Lower leg skin (tissue), 3 donors: Measurements from ENCODE around the gene GSTM4.

ENCODE experiments used
- POLR2A ChIP-seq, 2 donors: fragments of 450-650 bp; IDR thresholded peaks; one replicate each; pipeline ENCODE4 v1.6.1; 2016 to 2017; ENCODE audit warnings: antibody characterized with exemption in 2 of 2, mild to moderate bottlenecking in 1 of 2, moderate library complexity in 1 of 2
- TF ChIP-seq, protein P1 (sequence below), 3 donors: fragments of 450-650 bp; IDR thresholded peaks; one replicate each; pipeline ENCODE4 v1.5.1; 2016; ENCODE audit warnings: antibody characterized with exemption in 3 of 3, mild to moderate bottlenecking in 3 of 3, moderate library complexity in 2 of 3

DNA sequence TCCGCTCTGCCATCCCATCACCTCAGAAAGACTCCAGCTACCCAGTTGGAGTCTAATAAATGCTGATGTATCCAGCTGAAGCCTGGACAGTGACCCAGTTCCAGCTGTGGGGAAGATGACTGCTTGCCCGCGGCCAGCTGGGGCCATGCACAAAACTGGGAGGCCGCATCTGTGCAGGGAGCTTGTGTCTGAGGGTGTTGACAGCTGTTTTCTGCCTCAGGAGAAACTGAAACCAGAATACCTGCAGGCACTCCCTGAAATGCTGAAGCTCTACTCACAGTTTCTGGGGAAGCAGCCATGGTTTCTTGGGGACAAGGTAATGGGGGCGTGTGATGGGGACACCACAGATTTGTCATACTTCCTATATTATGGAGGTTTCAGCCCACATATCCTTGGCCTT is 15.2 kb downstream of the GSTM4 start:
- no peak for TF ChIP-seq POLR2A (IDR thresholded peaks at IDR 0.05)
- TF ChIP-seq, protein P1, sequence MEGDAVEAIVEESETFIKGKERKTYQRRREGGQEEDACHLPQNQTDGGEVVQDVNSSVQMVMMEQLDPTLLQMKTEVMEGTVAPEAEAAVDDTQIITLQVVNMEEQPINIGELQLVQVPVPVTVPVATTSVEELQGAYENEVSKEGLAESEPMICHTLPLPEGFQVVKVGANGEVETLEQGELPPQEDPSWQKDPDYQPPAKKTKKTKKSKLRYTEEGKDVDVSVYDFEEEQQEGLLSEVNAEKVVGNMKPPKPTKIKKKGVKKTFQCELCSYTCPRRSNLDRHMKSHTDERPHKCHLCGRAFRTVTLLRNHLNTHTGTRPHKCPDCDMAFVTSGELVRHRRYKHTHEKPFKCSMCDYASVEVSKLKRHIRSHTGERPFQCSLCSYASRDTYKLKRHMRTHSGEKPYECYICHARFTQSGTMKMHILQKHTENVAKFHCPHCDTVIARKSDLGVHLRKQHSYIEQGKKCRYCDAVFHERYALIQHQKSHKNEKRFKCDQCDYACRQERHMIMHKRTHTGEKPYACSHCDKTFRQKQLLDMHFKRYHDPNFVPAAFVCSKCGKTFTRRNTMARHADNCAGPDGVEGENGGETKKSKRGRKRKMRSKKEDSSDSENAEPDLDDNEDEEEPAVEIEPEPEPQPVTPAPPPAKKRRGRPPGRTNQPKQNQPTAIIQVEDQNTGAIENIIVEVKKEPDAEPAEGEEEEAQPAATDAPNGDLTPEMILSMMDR (IDR thresholded peaks at IDR 0.05): no peak
